Naive thymus-derived CD4-positive, alpha-beta T cell (primary cell): Measurements from ENCODE around the gene CCT6B. TPM values are rescaled to one million over a fixed set of nuclear protein-coding genes. Genes with fewer than 3 reads are reported as not detected.

Experiments used
- ATAC-seq: fragments of 150-1000 bp; cut with Tn5 transposase; 2 replicates; pipeline ENCODE4 v1.10.0; 2021; ENCODE audit warnings: mild to moderate bottlenecking, moderate library complexity
- CTCF ChIA-PET: fragments of 350-600 bp; sonication (Branson Sonifier 250); formaldehyde crosslinking; loops from one replicate; lab custom pipeline; 2021; ENCODE audit warnings: antibody characterized with exemption; lab: Charles Lee
- POLR2A ChIA-PET: fragments of 350-600 bp; sonication (Branson Sonifier 250); formaldehyde crosslinking; loops from one replicate; lab custom pipeline; 2021; ENCODE audit warnings: antibody characterized with exemption, inconsistent platforms; lab: Charles Lee
- DNase-seq, 9 donors: peaks; one replicate each; pipeline versions ENCODE4 v3.0.0 to v3.0.0-alpha.2; 2020 to 2022; ENCODE audit warnings: mixed read lengths in 1 of 9
- H3K27ac ChIP-seq: one replicate; pipeline ENCODE4 v1.7.0; 2013; ENCODE audit warnings: mild to moderate bottlenecking, low read depth, low read length, moderate library complexity
- H3K27me3 ChIP-seq, 2 donors: one replicate each; pipeline ENCODE4 v1.7.0; 2013; ENCODE audit warnings: low read length in 2 of 2, mild to moderate bottlenecking in 2 of 2, moderate library complexity in 2 of 2; ENCODE audit not compliant: control insufficient read depth in 2 of 2, insufficient read depth in 2 of 2
- H3K36me3 ChIP-seq, 3 experiments: 1 replicate in 2 of 3; 2 replicates in 1 of 3; pipeline ENCODE4 v1.7.0; 2013; ENCODE audit warnings: low read length in 3 of 3, mild to moderate bottlenecking in 3 of 3, moderate library complexity in 1 of 3; ENCODE audit not compliant: insufficient read depth in 3 of 3, control insufficient read depth in 2 of 3
- H3K4me1 ChIP-seq, 2 donors: one replicate each; pipeline ENCODE4 v1.7.0; 2013; ENCODE audit warnings: low read length in 2 of 2, mild to moderate bottlenecking in 2 of 2, moderate library complexity in 1 of 2; ENCODE audit not compliant: control insufficient read depth in 2 of 2, insufficient read depth in 2 of 2
- H3K4me3 ChIP-seq: 2 replicates; pipeline ENCODE4 v1.7.0; 2013; ENCODE audit warnings: mild to moderate bottlenecking, low read length
- H3K9me3 ChIP-seq, 3 experiments: 1 replicate in 2 of 3; 2 replicates in 1 of 3; pipeline ENCODE4 v1.7.0; 2013; ENCODE audit warnings: low read length in 3 of 3; ENCODE audit not compliant: control insufficient read depth in 2 of 3
- H3K27ac Mint-ChIP-seq, 9 donors: one replicate each; pipeline ENCODE4 v1.8.0; 2020 to 2022; ENCODE audit warnings: mixed read lengths in 9 of 9, mild to moderate bottlenecking in 8 of 9, moderate library complexity in 5 of 9, inconsistent platforms in 2 of 9
- H3K27me3 Mint-ChIP-seq, 5 donors: one replicate each; pipeline ENCODE4 v1.8.0; 2021 to 2022; ENCODE audit warnings: mixed read lengths in 5 of 5, mild to moderate bottlenecking in 1 of 5
- H3K36me3 Mint-ChIP-seq, 5 donors: one replicate each; pipeline ENCODE4 v1.8.0; 2020 to 2022; ENCODE audit warnings: mixed read lengths in 5 of 5, mild to moderate bottlenecking in 3 of 5, inconsistent platforms in 1 of 5
- H3K4me1 Mint-ChIP-seq, 7 donors: one replicate each; pipeline ENCODE4 v1.8.0; 2020 to 2022; ENCODE audit warnings: mixed read lengths in 7 of 7, mild to moderate bottlenecking in 3 of 7, inconsistent platforms in 1 of 7
- H3K4me3 Mint-ChIP-seq, 10 donors: one replicate each; pipeline ENCODE4 v1.8.0; 2020 to 2022; ENCODE audit warnings: mild to moderate bottlenecking in 10 of 10, mixed read lengths in 10 of 10, moderate library complexity in 6 of 10, inconsistent platforms in 2 of 10
- H3K9me3 Mint-ChIP-seq, 11 donors: one replicate each; pipeline ENCODE4 v1.8.0; 2020 to 2022; ENCODE audit warnings: mixed read lengths in 11 of 11, mild to moderate bottlenecking in 4 of 11, inconsistent platforms in 1 of 11, moderate library complexity in 1 of 11
- intact Hi-C, 2 donors: fragments of 100-400 bp; cut with micrococcal nuclease; formaldehyde crosslinking; loops; one replicate each; pipeline ENCODE4 v1.15.1; 2023
- polyA plus RNA-seq, 2 donors: library from polyadenylated mRNA; unstranded; fragments of 300-500 nt; fragmentation: Illumina TruSeq; gene quantifications; one replicate each; pipeline ENCODE4 v1.2.3, GENCODE V29; 2021
- total RNA-seq, 6 experiments: library from RNA in 5 of 6; stranded (reverse) in 5 of 6; gene quantifications; 1 replicate in 5 of 6; 2 replicates in 1 of 6; pipeline ENCODE4 v1.2.3 and lab custom pipeline; 2021 to 2026

The CCT6B gene
- total and polyA plus RNA-seq, 7 experiments from 2014 or later, result 1.3 to 3.8 (median 1.9) TPM

GRCh38 chr17:34996422-34997285 is 35.4 kb upstream of the CCT6B start:
- ChIA-PET POLR2A (interaction anchor here (0.6 to 3.8 kb wide), 5 partner anchors 14 to 93 kb away, joined by 3 to 20 read pairs (median 5); partner anchors contain the start of gene LIG3), CTCF (interaction anchor here (0.9 to 6.0 kb wide), 6 partner anchors 8 to 123 kb away, joined by 3 to 58 read pairs (median 6); partner anchors contain the start of genes FNDC8, RAD51D and RFFL)
- ATAC-seq (no peak), DNase-seq (no peak)
- Histone ChIP-seq H3K4me3 (no peak overlapping the region), H3K36me3 (peaks cover 4 to 76% (median 20%) of the 10 kb centered on the region in 3 experiments), H3K9me3 (no peaks in the 10 kb centered on the region), H3K27ac (no peak overlapping the region), H3K27me3 (no peaks in the 10 kb centered on the region), H3K4me1 (no peaks in the 10 kb centered on the region)
- no peaks in the 10 kb centered on the region for H3K9me3 Mint-ChIP-seq
- H3K4me3 Mint-ChIP-seq, result no peak overlapping the region
- H3K4me1 Mint-ChIP-seq, result peaks cover 5 to 16% (median 6%) of the 10 kb centered on the region in 7 donors
- H3K36me3 Mint-ChIP-seq, result peaks cover 0 to 45% (median 13%) of the 10 kb centered on the region in 5 donors
- no peaks in the 10 kb centered on the region for H3K27me3 Mint-ChIP-seq
- intact Hi-C loops, result loop anchor here in 1 of 2 donors (5.0 kb wide), 1 partner anchor 574 kb away; no protein-coding TSS in a partner anchor
- peak overlapping the region in 2 of 9 donors; percentile 18 to 24 for H3K27ac Mint-ChIP-seq

- intact Hi-C loops, result no loop called here
- Histone ChIP-seq H3K27ac (no peak overlapping the region), H3K36me3 (peaks cover 10 to 88% (median 25%) of the 10 kb centered on the region in 3 experiments), H3K27me3 (no peaks in the 10 kb centered on the region), H3K9me3 (no peaks in the 10 kb centered on the region), H3K4me3 (no peak overlapping the region), H3K4me1 (no peaks in the 10 kb centered on the region)
- Mint-ChIP-seq H3K36me3 (peaks cover 4 to 62% (median 21%) of the 10 kb centered on the region in 5 donors), H3K4me3 (no peak overlapping the region), H3K27ac (peak overlapping the region in 1 of 9 donors; percentile 49), H3K9me3 (peaks cover 0 to 1% (median 0%) of the 10 kb centered on the region in 11 donors), H3K4me1 (peaks cover 1 to 14% (median 6%) of the 10 kb centered on the region in 7 donors), H3K27me3 (no peaks in the 10 kb centered on the region)
- POLR2A ChIA-PET, result interaction anchor here (3.0 kb wide), 1 partner anchor 12 kb away, joined by 10 read pairs; the partner anchor contains the start of gene LIG3
- CTCF ChIA-PET, result interaction anchor here (0.8 kb wide), 1 partner anchor 127 kb away, joined by 3 read pairs; no protein-coding TSS in a partner anchor
- no peak for ATAC-seq
- no peak for DNase-seq
These were observed 31.8 kb upstream of the CCT6B start for GRCh38 chr17:34993031-34993430.

- peaks cover 0 to 1% (median 0%) of the 10 kb centered on the region in 11 donors for H3K9me3 Mint-ChIP-seq
- ChIA-PET POLR2A (interaction anchor here (0.7 to 3.0 kb wide), 3 partner anchors 10 to 98 kb away, joined by 3 to 10 read pairs (median 3); partner anchors contain the start of gene LIG3), CTCF (interaction anchor here (1.4 to 2.3 kb wide), 2 partner anchors 72 to 129 kb away, joined by 5 to 10 read pairs; partner anchors contain the start of genes RAD51D and RFFL)
- H3K27me3 Mint-ChIP-seq, result no peaks in the 10 kb centered on the region
- Histone ChIP-seq H3K9me3 (no peaks in the 10 kb centered on the region), H3K36me3 (peaks cover 10 to 86% (median 32%) of the 10 kb centered on the region in 3 experiments), H3K4me1 (no peaks in the 10 kb centered on the region), H3K27me3 (no peaks in the 10 kb centered on the region), H3K4me3 (no peak overlapping the region), H3K27ac (no peak overlapping the region)
- intact Hi-C loops, result no loop called here
- no peak for DNase-seq
- H3K4me3 Mint-ChIP-seq, result no peak overlapping the region
- H3K4me1 Mint-ChIP-seq, result peaks cover 0 to 13% (median 10%) of the 10 kb centered on the region in 7 donors
- no peak for ATAC-seq
- H3K27ac Mint-ChIP-seq, result peak overlapping the region in 1 of 9 donors; percentile 6
- H3K36me3 Mint-ChIP-seq, result peaks cover 8 to 72% (median 21%) of the 10 kb centered on the region in 5 donors
These were observed 30.3 kb upstream of the CCT6B start for GRCh38 chr17:34991606-34992005.

- peaks cover 8 to 79% (median 21%) of the 10 kb centered on the region in 5 donors for H3K36me3 Mint-ChIP-seq
- no peak overlapping the region for H3K4me3 Mint-ChIP-seq
- Histone ChIP-seq H3K4me1 (no peaks in the 10 kb centered on the region), H3K27ac (no peak overlapping the region), H3K9me3 (no peaks in the 10 kb centered on the region), H3K36me3 (peaks cover 10 to 82% (median 32%) of the 10 kb centered on the region in 3 experiments), H3K27me3 (no peaks in the 10 kb centered on the region), H3K4me3 (no peak overlapping the region)
- ChIA-PET CTCF (interaction anchor here (0.7 to 2.3 kb wide), 4 partner anchors 8 to 129 kb away, joined by 3 to 10 read pairs (median 4); partner anchors contain the start of genes RAD51D and RFFL), POLR2A (interaction anchor here (0.9 to 3.0 kb wide), 2 partner anchors 9 to 99 kb away, joined by 3 to 10 read pairs; partner anchors contain the start of gene LIG3)
- no peaks in the 10 kb centered on the region for H3K27me3 Mint-ChIP-seq
- peaks cover 0 to 17% (median 13%) of the 10 kb centered on the region in 7 donors for H3K4me1 Mint-ChIP-seq
- intact Hi-C loops, result no loop called here
- peak; percentile 10 for ATAC-seq
- no peak for DNase-seq
- H3K9me3 Mint-ChIP-seq, result peaks cover 0 to 1% (median 0%) of the 10 kb centered on the region in 11 donors
- peak overlapping the region in 1 of 9 donors; percentile 5 for H3K27ac Mint-ChIP-seq
These were observed 29.7 kb upstream of the CCT6B start for GRCh38 chr17:34990921-34991365.

- Histone ChIP-seq H3K9me3 (no peaks in the 10 kb centered on the region), H3K27ac (no peak overlapping the region), H3K4me1 (no peaks in the 10 kb centered on the region), H3K27me3 (no peaks in the 10 kb centered on the region), H3K36me3 (peaks cover 10 to 73% (median 30%) of the 10 kb centered on the region in 3 experiments), H3K4me3 (no peak overlapping the region)
- H3K27ac Mint-ChIP-seq, result no peak overlapping the region
- ChIA-PET CTCF (interaction anchor here (0.6 to 1.0 kb wide), 2 partner anchors 8 to 100 kb away, joined by 3 read pairs; no protein-coding TSS in a partner anchor), POLR2A (no interaction called here)
- peaks cover 5 to 28% (median 17%) of the 10 kb centered on the region in 7 donors for H3K4me1 Mint-ChIP-seq
- no peak overlapping the region for H3K4me3 Mint-ChIP-seq
- H3K9me3 Mint-ChIP-seq, result peaks cover 0 to 1% (median 0%) of the 10 kb centered on the region in 11 donors
- intact Hi-C loops, result loop anchor here in 1 of 2 donors (10.0 kb wide), 1 partner anchor 815 kb away; the partner anchor contains the start of gene TAF15
- DNase-seq (no peak), ATAC-seq (no peak)
- peaks cover 8 to 76% (median 21%) of the 10 kb centered on the region in 5 donors for H3K36me3 Mint-ChIP-seq
- no peaks in the 10 kb centered on the region for H3K27me3 Mint-ChIP-seq
These were observed 28.2 kb upstream of the CCT6B start for GRCh38 chr17:34989473-34989872.

- Histone ChIP-seq H3K4me3 (no peak overlapping the region), H3K27me3 (no peaks in the 10 kb centered on the region), H3K36me3 (peaks cover 10 to 68% (median 27%) of the 10 kb centered on the region in 3 experiments), H3K27ac (no peak overlapping the region), H3K9me3 (no peaks in the 10 kb centered on the region), H3K4me1 (peaks cover 0 to 1% of the 10 kb centered on the region in 2 donors)
- CTCF ChIA-PET, result interaction anchor here (0.6 to 1.0 kb wide), 3 partner anchors 9 to 883 kb away, joined by 3 read pairs; no protein-coding TSS in a partner anchor
- Mint-ChIP-seq H3K27ac (peak overlapping the region in 1 of 9 donors; percentile 62), H3K27me3 (no peaks in the 10 kb centered on the region), H3K4me3 (no peak overlapping the region), H3K36me3 (peaks cover 12 to 74% (median 23%) of the 10 kb centered on the region in 5 donors), H3K9me3 (peaks cover 0 to 1% (median 0%) of the 10 kb centered on the region in 11 donors), H3K4me1 (peaks cover 13 to 36% (median 25%) of the 10 kb centered on the region in 7 donors)
- POLR2A ChIA-PET, result interaction anchor here (0.6 kb wide), 1 partner anchor 15 kb away, joined by 3 read pairs; no protein-coding TSS in a partner anchor
- ATAC-seq (no peak), DNase-seq (no peak)
- intact Hi-C loops, result loop anchor here in 1 of 2 donors (10.0 kb wide), 1 partner anchor 816 kb away; the partner anchor contains the start of gene TAF15
These were observed 27.4 kb upstream of the CCT6B start for GRCh38 chr17:34988644-34989043.
